HG03159 (cell line): Measurements from ENCODE around the gene UROC1.

ENCODE experiments used
- ATAC-seq: cut with Tn5 transposase; IDR thresholded peaks from one replicate; pipeline ENCODE4 v1.9.1; 2021; ENCODE audit warnings: mild to moderate bottlenecking, moderate library complexity; ENCODE audit not compliant: unreplicated experiment

Gene UROC1

DNA sequence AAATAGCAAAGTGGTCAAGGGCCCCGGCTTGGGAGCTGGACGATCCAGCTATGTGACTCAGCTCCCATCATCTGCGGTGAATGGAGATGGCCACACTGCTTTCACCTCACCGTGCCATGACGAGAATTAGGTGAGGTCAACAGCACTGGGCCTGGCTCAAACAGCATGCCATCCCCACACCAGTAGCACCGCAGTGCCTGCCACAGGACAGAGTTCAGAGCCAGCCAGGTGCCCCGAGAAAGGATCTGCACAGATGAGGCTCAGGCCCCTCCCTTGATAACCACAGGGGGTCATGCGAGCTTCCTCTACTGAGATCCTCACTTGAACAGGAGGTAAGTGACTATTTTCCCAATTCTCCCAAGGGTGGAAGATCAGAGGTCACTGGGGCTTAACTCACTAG, 71.3 kb downstream of the UROC1 start:
- ATAC-seq: no peak

DNA sequence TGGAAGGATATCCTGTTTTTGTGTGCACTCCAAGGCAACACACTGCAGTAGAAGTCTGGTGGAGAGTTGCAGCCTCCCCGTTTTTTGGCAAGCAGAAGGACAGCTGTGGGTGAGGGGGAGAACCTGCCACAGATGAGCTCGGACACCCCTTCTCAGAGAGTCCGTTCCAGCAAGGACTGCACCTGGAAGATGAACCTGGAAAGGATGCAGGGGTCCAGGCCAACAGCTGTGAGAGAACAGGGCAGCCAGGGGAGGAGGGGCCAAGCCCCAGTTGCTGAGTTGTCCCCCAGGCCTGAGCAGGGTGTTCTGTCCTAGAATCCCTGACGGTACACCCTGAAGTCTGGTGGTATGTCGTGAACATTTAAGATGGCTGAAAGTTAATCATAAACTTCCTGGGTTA, 72.1 kb downstream of the UROC1 start:
- ATAC-seq: no peak

DNA sequence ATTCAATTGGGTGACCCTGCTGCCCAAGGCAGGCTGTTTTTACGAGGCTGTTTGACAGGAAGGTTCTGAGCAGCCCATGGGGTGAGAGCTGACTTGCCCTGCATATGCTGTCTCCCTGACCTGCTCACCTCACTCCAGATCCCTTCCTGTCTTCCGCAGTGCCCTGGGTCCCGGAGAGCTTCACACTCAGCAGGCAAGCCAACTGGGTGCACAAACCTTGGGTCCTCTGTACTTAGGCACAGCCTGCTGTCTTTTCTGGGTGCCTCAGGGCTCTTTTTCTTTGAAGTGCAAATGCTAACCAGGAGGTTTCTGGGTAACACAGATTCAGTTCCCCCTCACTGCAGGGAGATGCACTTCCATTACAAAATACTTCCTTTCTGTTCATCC, 74.7 kb downstream of the UROC1 start:
- ATAC-seq: no peak

DNA sequence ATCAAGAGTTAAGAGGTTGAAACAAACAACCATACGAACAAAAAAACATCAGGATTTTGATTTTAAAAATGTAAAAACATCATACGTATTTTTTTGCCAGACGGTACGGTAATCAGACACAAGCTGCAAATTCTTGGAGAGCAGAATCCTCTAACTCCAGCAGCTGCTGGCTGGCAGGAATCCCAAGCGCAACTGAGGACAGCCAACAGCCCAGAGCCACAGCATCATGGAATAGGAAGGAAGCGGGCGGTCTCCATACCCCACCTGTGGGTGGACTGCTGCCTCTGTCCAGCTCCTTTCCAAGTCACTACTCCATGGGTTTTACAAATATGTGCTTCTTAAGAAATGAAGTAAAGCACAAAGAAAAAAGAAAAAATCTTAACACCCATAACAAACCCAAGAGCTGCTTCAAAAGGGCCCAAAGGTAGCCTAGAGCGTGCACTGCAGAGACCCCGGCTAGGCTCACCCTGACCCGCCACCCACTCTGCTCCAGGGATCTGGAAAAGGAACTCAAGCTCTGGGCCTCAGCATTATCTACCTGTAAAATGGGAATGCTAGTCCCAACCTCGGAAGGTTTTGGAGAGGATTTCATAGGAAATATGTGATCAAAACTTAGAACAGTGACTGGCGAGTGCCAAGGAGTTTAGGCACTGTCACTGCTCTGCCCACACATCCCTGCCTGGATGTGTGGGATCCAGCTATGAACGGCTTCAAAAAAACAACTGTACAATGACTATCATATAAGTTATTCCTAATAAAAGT, 75.3 kb downstream of the UROC1 start:
- ATAC-seq: no peak

DNA sequence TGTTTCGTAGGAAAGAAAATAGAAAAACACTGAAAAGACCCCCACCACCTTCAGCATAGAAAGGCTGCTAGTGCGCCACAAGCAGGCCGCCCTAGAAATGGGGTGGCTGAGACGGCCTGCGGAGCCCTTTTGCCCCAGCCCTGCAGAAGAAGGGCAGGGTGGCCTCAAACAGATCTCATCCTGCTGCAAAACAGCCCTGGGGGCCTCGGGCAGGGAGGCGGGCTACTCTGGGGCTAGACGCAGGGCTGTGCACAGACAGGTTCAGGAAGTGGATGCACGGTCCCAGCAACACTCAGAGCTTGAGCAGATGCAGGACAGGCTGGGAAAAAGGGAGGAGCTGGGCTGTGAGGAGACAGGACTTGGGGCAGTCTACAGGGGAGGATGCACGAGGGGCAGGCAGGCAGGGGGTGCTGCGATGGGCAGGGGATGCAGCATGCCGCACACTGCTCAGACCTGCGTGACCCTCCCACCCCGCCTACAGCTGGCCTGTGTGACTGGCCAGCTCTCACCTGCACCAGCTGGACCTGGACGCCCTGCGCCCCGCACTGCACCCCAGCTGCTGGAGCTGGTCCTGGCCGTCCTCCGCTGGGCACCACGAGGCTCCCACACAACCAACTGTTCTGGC, 76.2 kb downstream of the UROC1 start:
- ATAC-seq: no peak

DNA sequence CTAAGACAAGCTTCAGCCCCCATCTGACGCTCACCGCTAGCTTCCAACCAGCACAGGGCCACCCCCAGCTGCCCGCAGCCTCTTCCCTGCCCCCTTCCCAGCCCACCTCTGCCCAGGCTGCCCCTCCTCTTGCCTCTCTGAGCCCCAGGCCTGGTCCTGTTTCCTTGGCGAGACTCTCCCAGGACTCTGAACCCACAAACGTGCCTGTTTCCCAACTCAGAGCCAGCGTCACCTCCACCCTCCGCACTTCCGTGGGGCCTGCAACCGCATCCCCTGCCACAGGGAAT, 76.9 kb downstream of the UROC1 start:
- no peak for ATAC-seq

DNA sequence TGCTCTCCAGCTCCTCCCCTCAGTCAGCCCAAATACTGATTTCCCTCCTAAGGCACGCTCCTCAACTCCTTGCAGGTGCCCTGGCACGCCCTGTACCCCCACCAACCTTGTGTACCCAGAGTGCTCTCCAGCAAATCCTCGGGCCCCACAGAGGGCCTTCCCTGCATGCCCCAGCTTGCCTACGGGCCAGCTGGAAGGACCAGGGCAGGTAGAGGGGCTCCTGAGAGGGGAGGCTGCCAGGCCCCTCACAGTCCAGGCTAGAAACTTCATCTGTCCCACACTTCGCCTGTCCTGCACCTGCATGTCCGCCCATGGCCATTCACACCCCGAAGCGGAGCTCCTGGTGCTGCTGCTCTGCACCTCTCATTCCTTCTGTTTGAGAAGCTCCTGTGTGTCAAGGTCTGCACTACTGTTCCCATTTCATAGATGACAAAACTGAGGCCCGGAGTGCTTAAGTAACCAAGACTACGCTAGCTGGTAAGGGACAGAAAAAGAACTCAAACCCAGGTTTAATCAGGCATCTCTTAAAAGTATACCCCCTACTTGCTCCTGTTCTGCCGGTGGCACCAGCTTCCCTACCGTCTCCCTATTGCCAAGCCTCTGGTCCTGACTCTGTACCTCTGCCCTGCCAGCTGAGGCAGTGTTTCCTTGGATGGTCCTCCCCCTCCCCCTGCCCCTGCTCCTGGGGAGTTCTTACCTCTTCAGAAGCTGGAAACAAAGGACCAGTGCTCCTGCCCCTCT, 77.4 kb downstream of the UROC1 start:
- no peak for ATAC-seq

DNA sequence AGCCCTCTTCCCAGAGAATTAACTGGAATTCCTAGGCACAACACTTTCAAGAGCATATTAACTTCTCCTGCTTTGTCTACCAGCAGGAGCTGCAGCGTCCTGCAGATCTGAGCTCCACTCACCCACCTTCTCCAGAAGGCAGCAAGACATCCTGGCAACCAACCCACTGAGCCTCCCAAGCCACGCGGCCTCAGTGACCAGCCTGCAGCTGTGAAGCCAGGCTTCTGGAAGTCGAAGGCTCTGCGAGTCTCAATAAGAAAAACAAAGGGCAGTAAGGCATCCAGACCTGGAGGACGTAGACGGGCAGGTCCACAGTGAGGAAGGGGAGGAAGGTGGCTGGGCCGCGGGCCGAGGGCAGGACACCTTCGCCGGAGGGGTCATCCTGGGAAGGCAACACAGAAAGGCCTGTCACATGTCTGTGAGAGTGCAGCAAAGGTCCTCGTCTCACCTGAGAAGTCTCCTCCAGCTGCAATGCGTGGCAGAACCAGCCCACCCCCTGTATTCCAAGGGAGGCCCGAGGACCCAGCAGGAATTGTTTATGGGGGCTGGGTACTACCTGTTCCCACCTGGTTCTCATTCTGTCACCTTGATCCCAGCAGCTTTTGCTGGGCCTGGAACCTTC, 78.1 kb downstream of the UROC1 start:
- ATAC-seq: no peak

DNA sequence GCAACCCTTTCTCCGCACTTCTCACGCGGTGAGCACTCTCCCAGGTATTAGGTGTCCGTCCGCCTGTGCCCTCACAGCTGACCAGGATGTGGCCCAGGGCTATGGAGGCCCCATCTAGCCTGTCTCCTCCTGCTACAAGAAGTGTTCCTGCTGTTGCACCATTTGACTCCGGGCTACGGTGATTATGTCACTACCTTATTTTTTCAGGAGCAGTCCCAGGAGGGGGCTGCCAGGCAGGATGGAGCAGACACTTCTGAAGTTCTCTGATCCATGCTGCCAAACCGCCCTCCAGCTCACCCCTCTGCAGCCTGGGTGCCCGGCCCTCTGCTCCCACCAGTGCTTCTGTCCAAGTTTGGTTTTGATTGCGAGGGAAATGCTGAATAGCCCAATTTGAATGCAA, 78.8 kb downstream of the UROC1 start:
- no peak for ATAC-seq

DNA sequence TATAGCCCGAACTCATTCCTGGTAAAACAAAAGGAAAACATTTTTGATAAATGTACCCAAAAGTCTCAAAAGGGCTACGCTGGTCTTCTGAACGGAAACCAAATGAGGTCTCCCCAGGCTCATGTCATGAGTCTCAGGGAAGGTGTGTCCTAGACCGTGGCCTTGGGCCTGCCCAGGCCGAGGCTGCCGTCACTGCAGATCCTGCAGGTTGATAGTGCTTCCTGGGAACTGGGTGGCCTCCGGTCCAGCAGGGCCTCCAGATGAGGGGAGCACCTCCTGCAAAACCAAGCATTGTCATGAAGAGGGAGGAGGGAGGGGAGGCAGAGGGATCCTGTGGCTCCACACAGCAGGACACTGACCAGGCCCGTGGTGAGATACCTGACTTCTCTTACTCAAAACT, 79.4 kb downstream of the UROC1 start:
- no peak for ATAC-seq

DNA sequence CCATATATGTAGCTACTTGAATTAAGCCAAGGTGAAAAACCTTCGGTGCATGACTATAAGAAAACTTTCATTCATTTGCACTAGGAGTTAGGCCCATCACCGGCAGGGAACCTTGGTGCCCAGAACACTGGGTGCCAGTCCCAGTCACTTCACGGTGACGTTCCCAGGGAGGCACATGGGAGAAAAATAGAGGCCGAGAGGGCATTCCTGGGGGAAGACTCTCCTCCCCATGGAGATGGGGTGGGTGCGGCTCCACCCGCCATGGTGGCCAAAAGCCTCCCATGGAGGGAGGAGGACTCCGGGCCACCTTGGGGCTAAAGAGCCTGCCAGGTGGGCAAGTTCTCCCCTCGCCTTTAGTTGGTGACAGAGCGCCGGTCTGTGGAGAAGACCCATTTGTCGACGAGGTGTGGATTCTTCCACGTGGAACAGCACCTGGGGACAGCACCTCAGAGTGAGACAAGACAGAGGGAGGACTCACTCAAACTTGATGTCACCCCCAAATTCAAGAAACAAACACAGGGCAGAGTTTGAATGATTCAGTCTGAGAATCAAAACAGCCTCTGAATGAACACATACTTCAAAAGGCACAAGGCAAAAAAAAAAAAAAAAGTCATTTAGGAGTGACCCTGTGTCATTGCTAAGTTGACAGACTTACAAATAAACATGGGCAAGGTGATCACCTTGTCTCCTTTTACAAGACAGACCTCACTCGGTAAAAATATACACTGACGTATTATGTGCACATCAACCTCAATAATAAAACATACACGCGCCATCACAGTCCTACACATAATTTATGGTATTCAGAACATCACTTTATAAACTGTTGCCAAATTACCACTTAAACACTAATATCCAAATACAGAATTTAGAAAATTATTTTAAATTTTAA, 80.5 kb downstream of the UROC1 start:
- no peak for ATAC-seq

DNA sequence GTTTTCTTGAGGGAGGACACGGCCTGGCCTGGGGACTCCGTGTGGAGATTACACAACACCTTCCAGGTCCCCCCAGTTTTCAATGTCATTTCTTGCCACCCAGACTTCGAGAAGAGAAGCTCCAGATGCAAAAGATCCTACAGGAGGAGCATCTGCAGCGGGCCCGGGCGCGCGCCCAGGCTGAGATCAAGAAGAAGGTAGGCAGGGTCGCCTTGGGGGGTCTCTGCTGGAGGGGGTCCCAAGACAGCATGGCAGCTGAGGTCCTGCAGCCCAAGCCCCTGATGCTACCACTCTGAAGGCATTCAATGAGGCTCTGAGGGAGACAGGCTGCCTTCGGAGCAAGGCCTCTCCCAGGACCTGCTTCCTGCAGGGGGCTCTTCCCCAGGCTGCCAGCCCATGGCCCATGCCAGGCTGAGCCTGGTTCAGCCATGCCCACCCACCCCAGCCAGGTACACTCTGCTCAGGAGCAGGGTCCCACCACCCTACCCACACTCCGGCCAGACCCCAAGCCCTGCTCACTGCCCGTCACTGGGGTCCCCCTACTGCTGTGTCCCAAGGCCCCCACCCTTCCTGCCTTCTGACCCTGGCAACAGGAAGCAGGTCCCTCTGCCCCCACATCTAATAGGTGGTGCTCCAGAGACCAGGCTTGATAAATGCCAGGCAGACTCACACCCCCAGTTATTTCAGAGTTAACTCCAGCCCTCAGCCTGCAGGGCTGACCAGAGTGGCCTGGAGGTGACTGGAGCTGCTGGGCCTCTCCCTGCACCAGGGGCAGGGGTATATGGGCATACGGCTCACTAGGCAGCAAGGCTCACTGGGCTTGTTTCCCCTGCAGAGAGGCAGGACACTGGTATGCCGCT, 81.9 kb downstream of the UROC1 start:
- ATAC-seq: no peak

DNA sequence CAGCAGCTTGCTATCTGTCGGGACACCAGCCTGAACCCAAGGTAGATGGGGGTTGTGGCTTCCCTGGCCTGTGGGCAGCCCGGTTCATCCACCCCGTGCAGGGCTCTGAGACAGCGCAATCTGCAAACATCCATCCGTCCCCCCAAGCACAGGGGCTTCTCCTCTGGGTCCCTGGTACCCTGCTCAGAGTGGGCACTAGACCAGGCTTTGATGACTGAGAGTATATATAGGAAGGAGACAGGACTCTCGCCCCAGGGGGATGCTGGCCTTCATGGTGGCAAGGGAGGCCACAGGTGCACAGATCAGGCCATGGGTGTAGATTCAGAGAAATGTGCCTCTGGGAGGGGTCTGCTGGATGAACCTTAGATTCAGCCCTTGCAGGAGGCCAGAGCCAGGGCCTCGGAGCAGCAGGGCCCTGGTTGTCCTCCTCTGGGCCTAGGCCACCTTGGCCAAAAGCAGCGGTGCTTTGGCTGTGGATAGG, 82.6 kb downstream of the UROC1 start:
- ATAC-seq: no peak

DNA sequence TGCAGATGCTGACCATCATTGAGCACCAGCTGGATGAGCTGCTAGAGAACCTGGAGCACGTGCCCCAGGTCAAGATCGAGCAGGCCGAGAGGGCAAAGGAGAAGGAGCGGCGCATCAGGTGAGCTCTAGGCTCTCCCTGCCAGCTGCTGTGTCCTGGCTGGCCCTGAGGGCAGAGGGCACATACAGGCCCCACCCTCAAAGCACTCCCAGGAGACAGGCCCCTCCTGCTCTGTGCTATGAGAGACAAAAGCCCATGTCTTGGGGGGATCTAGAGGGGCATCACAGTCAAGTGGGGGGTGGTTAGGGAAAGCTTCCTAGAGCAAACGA, 83.3 kb downstream of the UROC1 start:
- no peak for ATAC-seq

DNA sequence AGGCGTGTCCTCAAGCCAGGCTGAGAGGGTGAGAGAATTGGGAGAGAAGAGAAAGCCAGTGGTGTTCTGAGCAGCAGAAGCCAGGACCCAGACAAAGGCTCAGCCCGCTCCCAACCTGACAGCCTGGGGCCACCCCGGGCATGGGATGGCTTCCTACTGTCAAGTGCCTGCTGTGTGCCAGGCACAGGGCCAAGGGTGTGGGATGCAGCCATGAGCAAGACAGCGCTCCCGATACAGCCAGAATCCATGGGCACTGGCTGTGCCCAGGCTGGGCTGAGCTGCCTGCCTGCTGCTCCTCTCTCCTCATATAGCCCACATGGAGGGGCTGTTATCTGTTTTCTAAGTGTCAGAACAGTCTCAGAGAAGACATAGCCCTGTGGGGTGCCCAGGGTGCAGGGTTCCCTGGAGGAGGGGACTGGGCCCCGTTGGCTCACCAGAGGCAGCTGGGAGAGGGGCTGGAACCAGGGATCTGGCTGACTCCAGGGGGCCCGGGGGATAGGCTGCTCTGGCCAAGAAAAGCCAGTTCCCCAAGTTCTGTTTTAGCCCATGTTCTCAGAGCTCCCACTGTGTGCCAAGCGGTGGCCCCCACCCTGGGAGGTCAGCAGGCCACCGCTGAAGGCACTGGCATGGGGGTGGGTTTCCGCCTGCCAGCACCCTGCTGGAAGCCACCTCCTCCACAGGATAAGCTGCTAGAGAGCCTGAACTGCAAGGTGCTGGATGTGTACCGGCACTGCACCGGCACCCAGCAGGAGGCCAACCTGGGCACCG, 83.9 kb downstream of the UROC1 start:
- ATAC-seq: no peak

DNA sequence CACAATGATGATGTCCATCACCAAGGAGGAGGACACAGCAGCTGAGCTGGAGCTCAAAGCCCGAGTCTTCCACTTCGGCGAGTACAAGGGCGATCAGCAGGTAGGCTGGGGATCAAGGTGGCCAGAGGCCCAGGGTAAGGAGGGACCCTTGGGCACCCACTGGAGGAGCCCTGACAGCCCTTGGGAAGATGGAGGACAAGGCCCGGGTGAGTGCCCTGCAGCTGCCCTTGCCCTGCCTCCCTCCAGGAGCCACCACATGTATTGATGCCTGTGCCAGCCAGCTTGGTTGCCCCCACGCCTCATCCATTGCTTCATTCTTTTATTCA, 84.5 kb downstream of the UROC1 start:
- no peak for ATAC-seq

DNA sequence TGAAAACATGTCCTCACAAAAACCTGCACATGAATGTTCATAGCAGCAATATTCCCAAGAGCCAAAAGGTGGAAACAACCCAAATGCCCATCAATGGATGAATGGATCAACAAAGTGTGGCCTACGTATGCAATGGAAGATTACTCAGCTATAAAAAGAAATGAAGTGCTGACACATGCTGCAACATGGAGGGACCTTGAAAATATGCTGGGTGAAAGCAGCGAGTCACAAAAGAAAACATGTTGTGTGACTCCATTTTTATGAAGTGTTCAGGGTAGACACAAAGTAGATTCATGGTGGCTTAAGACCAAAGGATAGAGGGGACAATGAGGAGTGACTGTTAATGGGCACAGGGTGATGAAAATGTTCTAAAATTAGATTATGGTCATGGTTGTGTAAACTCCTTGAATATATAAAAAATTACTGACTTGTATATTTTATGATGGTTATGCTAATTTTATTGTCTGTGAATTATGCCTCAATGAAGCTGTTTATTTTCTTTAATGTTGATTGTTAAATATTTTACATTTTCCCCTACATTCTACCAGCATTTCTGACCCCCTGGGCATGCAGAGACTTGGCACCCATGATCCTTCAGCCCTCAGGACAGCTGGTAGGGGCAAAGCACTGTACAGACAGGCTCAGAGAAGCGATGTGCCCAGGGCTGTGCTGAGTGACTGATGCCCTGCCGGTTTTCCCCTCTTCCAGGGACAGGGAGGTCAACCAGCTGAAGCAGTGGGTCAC, 85.0 kb downstream of the UROC1 start:
- ATAC-seq: no peak
